GM18873 (cell line): ENCODE results near the gene ATCAY.

Source experiments
- ATAC-seq: cut with Tn5 transposase; IDR thresholded peaks from one replicate; pipeline ENCODE4 v1.9.1; 2021; ENCODE audit warnings: mild to moderate bottlenecking, moderate library complexity, moderate number of reproducible peaks; ENCODE audit not compliant: unreplicated experiment, low FRiP score

The ATCAY gene, protein sequence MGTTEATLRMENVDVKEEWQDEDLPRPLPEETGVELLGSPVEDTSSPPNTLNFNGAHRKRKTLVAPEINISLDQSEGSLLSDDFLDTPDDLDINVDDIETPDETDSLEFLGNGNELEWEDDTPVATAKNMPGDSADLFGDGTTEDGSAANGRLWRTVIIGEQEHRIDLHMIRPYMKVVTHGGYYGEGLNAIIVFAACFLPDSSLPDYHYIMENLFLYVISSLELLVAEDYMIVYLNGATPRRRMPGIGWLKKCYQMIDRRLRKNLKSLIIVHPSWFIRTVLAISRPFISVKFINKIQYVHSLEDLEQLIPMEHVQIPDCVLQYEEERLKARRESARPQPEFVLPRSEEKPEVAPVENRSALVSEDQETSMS

GRCh38 chr19:3880471-3881271 is at the start of gene ATCAY:
Gene ATCAY, plus strand, starts transcription at chr19:3880685. Its CDS starts 5,083 bp downstream, at chr19:3885768.
- ATAC-seq: no peak

DNA sequence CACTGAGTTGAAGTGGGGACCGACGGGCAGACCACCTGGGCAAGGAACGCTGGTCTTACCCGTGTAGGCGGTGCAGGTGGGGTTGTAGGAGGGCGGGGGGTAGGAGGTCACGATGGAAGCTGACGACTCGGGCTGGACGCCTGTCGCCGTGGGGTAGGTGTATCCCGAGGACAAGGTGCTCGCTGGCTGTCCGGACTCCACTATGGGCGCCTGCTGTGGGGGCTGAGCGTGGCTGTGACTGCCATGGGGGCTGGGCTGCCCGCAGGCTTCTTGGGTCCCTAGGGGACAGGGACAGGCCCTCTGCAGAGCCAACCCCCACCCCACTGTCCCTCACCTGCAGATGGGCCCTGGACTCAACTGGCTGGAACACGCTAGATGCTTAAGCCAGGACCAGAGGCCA is 48.9 kb upstream of the ATCAY start:
- ATAC-seq: no peak

- ATAC-seq: no peak
These were observed 48.5 kb upstream of the ATCAY start for GRCh38 chr19:3832001-3832400.

DNA sequence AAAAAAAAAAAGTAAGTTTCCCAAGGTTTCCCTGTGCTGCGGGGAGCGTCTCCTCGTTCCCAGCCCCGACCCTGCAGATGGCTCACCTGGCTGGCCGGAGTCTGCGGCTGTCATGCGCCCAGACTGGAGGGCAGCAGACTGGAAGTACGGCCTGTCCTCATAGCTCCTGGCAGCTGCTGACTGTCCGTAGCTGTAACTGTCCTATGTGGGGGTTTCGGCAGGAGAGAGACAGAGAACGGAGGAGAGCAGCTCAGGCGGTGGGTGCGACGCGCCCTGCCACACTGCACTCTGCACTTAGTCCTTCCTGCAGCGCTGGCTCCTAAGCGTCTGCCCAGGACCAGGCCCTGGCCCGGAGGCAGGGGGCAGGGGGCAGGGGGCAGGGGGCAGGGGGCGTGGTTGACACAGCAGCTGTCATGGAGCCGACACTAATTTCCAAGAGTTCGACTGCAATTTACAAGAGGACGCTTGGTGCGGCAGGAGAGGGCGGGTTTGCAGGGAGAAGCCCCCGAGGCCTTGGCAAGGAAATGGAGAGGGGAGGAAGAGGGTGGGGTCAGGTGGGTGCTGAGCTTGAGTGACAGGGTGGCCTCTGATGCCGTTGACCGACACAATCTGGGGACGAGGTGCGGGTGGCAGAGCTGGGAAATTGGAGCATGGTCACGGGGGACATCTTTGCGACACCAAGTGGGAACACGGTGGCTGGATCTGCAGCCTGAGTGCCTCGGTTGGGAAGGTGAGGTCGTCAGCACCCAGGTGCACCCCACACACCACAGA is 46.7 kb upstream of the ATCAY start:
- no peak for ATAC-seq

DNA sequence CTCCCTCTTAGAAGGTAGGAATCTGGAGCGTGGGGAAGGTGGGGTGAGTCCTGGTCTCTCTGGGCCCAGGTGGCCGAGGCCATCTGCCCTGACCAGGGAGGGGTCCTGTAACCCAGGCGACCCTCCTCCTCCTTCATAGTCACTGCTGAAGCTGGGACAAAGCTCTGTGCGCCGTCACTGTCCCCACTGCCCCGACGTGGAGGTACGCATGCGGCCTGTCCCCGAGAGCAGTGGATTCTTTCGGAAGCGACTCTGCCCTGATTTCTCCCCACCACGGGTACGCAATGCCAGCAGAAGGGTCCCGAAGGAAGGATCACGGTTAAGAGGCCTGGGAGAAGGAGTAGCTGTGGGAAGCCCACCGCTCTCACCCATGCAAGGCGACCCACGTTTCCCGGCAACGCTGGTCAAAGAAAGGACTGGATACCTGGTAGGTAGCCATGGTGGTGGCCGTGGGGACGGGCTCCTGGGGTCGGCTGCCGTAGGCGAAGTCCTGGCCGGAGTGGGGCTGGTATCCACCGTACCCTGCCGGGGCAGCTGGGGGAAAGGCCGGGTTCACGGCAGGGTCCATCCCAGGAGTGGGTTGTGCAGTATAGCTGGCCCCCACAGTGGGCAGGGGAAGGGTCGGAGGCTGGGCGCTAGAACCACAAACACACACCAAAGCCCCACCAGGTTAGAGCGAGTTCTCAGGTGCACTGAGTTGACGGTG is 46.0 kb upstream of the ATCAY start:
- ATAC-seq: no peak

GRCh38 chr19:3835055-3835435 is 45.4 kb upstream of the ATCAY start:
- no peak for ATAC-seq

DNA sequence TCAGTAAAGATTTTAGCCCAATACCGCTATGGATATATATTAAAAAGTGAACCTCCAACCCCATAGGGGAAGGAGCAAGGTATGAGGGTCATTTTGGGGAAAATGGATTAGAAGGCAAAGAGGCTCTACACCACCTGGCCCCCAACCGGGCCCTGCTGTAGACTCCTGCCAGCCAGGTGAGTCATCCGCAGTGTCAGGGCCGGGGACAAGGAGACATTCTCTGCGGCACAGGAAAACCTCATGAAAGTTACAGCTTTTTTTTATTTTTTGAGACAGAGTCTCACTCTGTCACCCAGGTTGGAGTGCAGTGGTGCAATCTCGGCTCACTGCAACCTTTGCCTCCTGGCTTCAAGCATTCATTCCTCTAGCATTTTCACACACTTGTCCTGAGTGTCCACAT is 43.6 kb upstream of the ATCAY start:
- ATAC-seq: no peak

GRCh38 chr19:3837332-3837731 is 43.2 kb upstream of the ATCAY start:
- ATAC-seq: no peak

- no peak for ATAC-seq
These were observed 42.6 kb upstream of the ATCAY start for GRCh38 chr19:3837922-3838321.

DNA sequence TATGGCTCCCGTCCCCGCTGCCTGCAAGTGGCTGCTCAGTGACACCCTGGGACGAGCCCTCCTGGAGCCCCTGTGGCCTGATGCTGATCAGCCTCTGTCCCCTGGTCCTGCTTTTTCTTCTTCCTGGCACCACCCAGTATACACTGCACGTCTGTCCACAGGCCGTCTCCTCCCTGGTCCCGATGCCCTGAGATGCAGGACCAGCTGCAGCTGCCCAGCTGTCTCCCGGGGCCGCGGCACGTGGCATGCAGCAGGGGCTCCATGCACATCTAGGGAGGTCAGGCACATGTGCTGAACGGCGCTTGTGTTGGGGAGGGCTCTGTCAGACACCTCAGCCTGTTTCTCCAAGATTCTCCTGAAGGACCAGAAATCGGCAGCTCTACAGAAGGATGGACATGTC is 41.8 kb upstream of the ATCAY start:
- ATAC-seq: no peak

GRCh38 chr19:3839941-3840340 is 40.5 kb upstream of the ATCAY start:
- ATAC-seq: no peak

DNA sequence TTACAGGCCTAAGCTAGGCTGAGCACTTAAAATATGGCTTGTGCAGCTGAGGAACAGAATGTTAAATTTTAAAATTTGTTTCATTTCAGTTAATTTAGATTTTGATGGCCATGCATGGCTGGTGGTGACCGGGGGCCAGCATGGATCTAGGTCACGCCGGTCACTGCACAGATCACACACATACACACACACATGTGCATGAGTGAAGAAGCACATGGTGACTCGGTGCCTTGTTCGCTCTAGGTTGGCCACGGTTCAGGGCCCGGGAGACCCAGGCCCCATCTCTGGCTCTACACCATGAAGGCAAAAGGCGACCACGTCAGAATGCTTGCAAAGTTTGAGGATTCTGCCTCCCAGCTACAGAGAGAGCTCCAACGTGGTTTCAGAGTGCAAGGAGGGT is 39.7 kb upstream of the ATCAY start:
- ATAC-seq: no peak

DNA sequence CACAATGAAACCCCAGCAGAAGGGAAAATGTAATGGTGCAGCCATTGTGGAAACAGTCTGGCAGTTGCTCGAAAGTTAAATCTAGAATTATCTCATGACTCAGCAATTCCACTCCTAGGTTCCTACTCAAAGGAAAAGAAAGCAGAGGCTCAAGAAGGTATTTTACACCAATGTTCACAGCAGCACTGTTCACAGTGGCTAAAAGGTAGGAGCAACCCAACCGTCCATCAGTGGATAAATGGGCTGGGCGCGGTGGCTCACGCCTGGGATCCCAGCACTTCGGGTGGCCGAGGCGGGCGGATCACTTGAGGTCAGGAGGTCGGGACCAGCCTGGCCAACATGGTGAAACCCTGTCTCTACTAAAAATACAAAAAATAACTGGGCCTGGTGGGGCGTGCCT is 37.5 kb upstream of the ATCAY start:
- no peak for ATAC-seq

GRCh38 chr19:3844596-3844995 is 35.9 kb upstream of the ATCAY start:
- no peak for ATAC-seq

GRCh38 chr19:3849092-3849491 is 31.4 kb upstream of the ATCAY start:
- no peak for ATAC-seq

GRCh38 chr19:3849787-3850186 is 30.7 kb upstream of the ATCAY start:
- no peak for ATAC-seq

DNA sequence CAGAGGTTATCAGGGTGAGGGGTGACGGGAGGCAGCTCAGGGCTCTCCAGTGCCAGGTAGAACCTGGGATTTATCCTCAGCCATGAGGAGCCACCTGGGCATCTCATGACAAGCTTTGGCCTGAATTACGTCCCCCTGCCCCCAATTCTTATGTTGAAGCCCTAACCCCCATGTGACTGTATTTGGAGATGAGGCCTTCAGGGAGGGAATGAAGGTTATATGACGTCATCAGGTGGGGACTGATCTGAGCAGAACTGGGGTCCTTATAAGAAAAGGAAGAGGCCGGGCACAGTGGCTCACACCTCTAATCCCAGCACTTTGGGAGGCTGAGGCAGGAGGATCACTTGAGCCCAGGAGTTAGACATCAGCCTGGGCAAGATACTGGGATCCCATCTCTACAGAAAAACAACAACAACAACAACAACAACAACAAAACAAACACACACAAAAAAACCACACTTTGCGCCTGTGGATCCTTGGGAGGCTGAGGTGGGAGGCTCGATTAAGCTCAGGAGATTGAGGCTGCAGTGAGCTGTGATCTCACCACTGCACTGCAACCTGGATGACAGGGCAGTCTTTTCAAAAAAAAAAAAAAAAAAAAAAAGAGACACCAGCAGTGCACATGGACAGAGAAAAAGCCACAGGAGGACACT is 30.0 kb upstream of the ATCAY start:
- ATAC-seq: no peak

GRCh38 chr19:3851254-3852176 is 29.0 kb upstream of the ATCAY start:
- no peak for ATAC-seq

- ATAC-seq: no peak
These were observed 28.3 kb upstream of the ATCAY start for GRCh38 chr19:3852177-3852511.
